Ishikawa (cell line): ENCODE measurements around the gene EZH2.

ENCODE experiments used
- CEBPB ChIP-seq: IDR thresholded peaks from 2 replicates; pipeline ENCODE4 v1.6.1; 2012
- CREB1 ChIP-seq: IDR thresholded peaks from 2 replicates; pipeline ENCODE4 v1.6.1; 2012; ENCODE audit warnings: low read depth
- EGR1 ChIP-seq: IDR thresholded peaks from 2 replicates; pipeline ENCODE4 v1.6.1; 2012
- EP300 ChIP-seq: IDR thresholded peaks from 2 replicates; pipeline ENCODE4 v1.6.1; 2012; ENCODE audit warnings: borderline replicate concordance
- FOXM1 ChIP-seq: IDR thresholded peaks from 2 replicates; pipeline ENCODE4 v1.6.1; 2012; ENCODE audit warnings: low read depth, borderline replicate concordance
- MAX ChIP-seq: IDR thresholded peaks from 2 replicates; pipeline ENCODE4 v1.6.1; 2012
- NFIC ChIP-seq: IDR thresholded peaks from 2 replicates; pipeline ENCODE4 v1.6.1; 2012
- RAD21 ChIP-seq: IDR thresholded peaks from 2 replicates; pipeline ENCODE4 v1.6.1; 2012; ENCODE audit warnings: low read depth
- TAF1 ChIP-seq: IDR thresholded peaks from 2 replicates; pipeline ENCODE4 v1.6.1; 2012; ENCODE audit warnings: low read depth, mild to moderate bottlenecking
- TCF12 ChIP-seq: IDR thresholded peaks from 2 replicates; pipeline ENCODE4 v1.6.1; 2012; ENCODE audit warnings: low read depth
- TEAD4 ChIP-seq: IDR thresholded peaks from 2 replicates; pipeline ENCODE4 v1.6.1; 2012
- USF1 ChIP-seq: IDR thresholded peaks from 2 replicates; pipeline ENCODE4 v1.6.1; 2012
- YY1 ChIP-seq: IDR thresholded peaks from 2 replicates; pipeline ENCODE4 v1.6.1; 2012; ENCODE audit warnings: low read depth
- ZBTB7A ChIP-seq: IDR thresholded peaks from 2 replicates; pipeline ENCODE4 v1.6.1; 2012; ENCODE audit warnings: low read depth
- TF ChIP-seq, protein P1 (sequence below): IDR thresholded peaks from 2 replicates; pipeline ENCODE4 v1.6.1; 2012; ENCODE audit warnings: low read depth, mild to moderate bottlenecking

The EZH2 gene

GRCh38 chr7:148803094-148803493 lies 81.0 kb downstream of the EZH2 start:
- TF ChIP-seq TAF1 (no peak), TCF12 (no peak), USF1 (no peak), EP300 (no peak), EGR1 (no peak), YY1 (no peak), MAX (no peak), TEAD4 (no peak), NFIC (no peak), FOXM1 (no peak), CREB1 (no peak), CEBPB (no peak)
- TF ChIP-seq, protein P1, sequence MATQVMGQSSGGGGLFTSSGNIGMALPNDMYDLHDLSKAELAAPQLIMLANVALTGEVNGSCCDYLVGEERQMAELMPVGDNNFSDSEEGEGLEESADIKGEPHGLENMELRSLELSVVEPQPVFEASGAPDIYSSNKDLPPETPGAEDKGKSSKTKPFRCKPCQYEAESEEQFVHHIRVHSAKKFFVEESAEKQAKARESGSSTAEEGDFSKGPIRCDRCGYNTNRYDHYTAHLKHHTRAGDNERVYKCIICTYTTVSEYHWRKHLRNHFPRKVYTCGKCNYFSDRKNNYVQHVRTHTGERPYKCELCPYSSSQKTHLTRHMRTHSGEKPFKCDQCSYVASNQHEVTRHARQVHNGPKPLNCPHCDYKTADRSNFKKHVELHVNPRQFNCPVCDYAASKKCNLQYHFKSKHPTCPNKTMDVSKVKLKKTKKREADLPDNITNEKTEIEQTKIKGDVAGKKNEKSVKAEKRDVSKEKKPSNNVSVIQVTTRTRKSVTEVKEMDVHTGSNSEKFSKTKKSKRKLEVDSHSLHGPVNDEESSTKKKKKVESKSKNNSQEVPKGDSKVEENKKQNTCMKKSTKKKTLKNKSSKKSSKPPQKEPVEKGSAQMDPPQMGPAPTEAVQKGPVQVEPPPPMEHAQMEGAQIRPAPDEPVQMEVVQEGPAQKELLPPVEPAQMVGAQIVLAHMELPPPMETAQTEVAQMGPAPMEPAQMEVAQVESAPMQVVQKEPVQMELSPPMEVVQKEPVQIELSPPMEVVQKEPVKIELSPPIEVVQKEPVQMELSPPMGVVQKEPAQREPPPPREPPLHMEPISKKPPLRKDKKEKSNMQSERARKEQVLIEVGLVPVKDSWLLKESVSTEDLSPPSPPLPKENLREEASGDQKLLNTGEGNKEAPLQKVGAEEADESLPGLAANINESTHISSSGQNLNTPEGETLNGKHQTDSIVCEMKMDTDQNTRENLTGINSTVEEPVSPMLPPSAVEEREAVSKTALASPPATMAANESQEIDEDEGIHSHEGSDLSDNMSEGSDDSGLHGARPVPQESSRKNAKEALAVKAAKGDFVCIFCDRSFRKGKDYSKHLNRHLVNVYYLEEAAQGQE: no peak

DNA sequence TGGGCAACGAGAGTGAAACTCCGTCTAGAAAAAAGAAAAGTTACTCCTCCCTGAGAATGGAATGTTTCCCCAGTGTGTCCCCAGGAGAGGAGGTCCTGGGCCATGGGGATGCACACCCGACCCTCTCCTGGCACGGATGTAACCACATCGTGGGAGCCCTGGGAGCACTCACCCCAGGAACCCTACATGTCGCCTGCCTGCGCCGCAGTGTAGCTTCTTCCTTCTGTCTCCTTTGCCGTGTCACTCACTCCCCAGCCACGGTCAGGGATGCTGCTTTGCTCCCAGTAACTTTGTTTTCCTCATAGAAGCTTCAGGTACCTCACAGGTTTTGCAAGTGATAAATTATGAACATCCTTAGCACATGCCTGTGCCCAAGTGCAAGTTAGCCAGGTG lies 82.0 kb downstream of the EZH2 start:
- TF ChIP-seq EGR1 (no peak), NFIC (no peak), TAF1 (no peak), TCF12 (no peak)

DNA sequence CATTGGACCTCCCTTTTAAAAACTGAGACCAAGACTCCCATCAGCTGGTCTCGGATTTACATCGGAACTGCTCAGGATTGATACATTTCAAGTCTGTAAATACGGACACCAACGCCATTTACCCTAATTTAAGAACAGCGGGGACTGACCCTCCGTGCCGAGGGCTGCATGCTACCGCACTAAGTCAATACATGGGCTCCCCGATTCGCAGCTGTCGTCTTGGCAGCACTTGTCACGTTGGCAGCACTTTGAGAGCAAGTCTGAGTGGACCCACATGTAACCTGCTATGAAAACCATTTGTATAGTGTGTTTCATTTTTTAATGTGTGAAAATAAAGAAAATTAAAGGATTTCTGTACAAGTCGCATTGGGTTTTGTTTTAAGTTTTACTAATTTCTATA lies 83.4 kb downstream of the EZH2 start:
- TF ChIP-seq TCF12 (no peak), EP300 (no peak), YY1 (no peak)

GRCh38 chr7:148799893-148800555 lies 84.1 kb downstream of the EZH2 start:
- TF ChIP-seq MAX (no peak), TAF1 (no peak; the same call in 1 of the 2 replicates), EP300 (no peak), TEAD4 (no peak), RAD21 (no peak), NFIC (no peak)

DNA sequence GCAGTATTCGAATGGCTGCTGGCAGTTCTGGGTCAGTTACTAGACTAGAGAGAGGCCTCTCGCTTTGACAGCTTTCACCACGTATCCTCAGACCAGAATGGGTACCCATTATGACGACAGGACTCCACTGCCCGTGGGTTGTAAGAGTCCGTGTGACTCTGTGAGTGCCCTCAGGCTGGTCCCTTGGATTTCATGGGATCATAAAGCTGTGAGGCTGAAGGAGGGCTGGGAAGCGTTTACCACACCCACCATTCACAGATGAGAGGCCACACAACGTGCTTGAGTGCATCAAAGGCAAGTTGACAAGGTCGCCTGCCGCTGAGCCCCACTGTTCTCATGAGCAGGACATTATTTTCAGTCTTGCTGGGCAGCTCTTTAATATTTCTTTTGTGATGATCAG lies 87.2 kb downstream of the EZH2 start:
- TF ChIP-seq NFIC (no peak), TEAD4 (no peak), YY1 (no peak), TCF12 (no peak), MAX (no peak), FOXM1 (no peak), TAF1 (no peak)

GRCh38 chr7:148794476-148794875 lies 89.6 kb downstream of the EZH2 start:
- TF ChIP-seq TAF1: no peak
- TF ChIP-seq RAD21: no peak
- no peak for TF ChIP-seq MAX
- TF ChIP-seq TCF12: no peak
- TF ChIP-seq CEBPB: no peak

DNA sequence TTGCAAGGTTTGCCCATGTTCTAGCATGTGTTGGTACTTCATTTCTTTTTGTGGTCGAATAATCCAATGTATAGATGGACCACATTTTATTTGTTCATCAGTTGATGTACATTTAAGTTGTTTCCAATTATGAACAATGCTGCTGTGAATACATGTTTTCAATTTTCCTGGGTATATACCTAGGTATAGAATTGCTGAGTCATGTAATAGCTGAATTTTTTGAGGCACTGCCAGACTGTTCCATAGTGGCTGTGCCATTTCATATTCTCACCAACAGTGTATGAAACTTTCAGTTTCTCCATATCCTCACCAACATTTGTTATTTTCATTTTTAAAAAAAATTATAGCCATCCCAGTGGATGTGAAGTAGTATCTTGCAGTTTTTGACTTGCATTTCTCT lies 90.5 kb downstream of the EZH2 start:
- TF ChIP-seq FOXM1 (no peak), TEAD4 (no peak), TCF12 (no peak), EGR1 (no peak), YY1 (no peak)

DNA sequence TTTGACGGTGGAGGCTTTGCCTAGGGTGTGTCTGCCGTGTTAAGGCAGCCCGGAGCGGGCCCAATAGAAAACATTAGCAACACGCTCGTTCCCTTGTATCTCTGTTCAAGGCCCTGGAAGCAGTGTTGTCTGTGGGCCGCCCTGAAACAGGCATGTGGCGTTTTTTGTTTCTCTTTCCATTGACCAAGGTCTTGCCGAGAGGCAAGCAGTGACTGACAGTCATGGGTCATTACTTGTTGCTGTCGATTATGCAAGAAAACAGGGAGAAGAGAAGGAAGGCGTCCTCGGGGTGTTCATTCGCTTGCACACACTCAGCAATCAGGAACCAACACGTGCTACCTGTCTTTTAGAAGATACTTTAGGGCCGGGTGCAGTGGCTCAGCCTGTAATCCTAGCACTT lies 92.5 kb downstream of the EZH2 start:
- TF ChIP-seq RAD21 (no peak), FOXM1 (no peak), MAX (no peak), EGR1 (no peak), CREB1 (no peak), USF1 (no peak), CEBPB (no peak), TAF1 (no peak), ZBTB7A (no peak), EP300 (no peak), YY1 (no peak), TEAD4 (no peak), NFIC (no peak), TCF12 (no peak)
- TF ChIP-seq, protein P1: no peak
